Mucosa of rectum (tissue), 2 donors: ENCODE data around the gene YLPM1.

Experiments used
- H3K27ac ChIP-seq, 2 donors: one replicate each; pipeline ENCODE4 v1.7.0; 2013; ENCODE audit warnings: inconsistent platforms in 2 of 2, low read depth in 2 of 2, low read length in 2 of 2
- H3K27me3 ChIP-seq, 2 donors: one replicate each; pipeline ENCODE4 v1.7.0; 2013; ENCODE audit warnings: low read length in 2 of 2; ENCODE audit not compliant: control insufficient read depth in 2 of 2, insufficient read depth in 2 of 2
- H3K36me3 ChIP-seq, 2 donors: one replicate each; pipeline ENCODE4 v1.7.0; 2013; ENCODE audit warnings: low read length in 2 of 2; ENCODE audit not compliant: control insufficient read depth in 2 of 2, insufficient read depth in 2 of 2
- H3K4me1 ChIP-seq, 2 donors: one replicate each; pipeline ENCODE4 v1.7.0; 2013; ENCODE audit warnings: low read length in 2 of 2, mild to moderate bottlenecking in 1 of 2; ENCODE audit not compliant: control insufficient read depth in 2 of 2, insufficient read depth in 2 of 2
- H3K4me3 ChIP-seq, 2 donors: one replicate each; pipeline ENCODE4 v1.7.0; 2013; ENCODE audit warnings: low read length in 2 of 2
- H3K9ac ChIP-seq, 2 donors: one replicate each; pipeline ENCODE4 v1.7.0; 2013; ENCODE audit warnings: low read length in 2 of 2, low read depth in 1 of 2, mild to moderate bottlenecking in 1 of 2
- H3K9me3 ChIP-seq, 2 donors: one replicate each; pipeline ENCODE4 v1.7.0; 2013; ENCODE audit warnings: low read length in 2 of 2; ENCODE audit not compliant: control insufficient read depth in 2 of 2
- donor health status: healthy.
- donor health status: Normal muscosa, but diverticular disease.

The YLPM1 gene

DNA sequence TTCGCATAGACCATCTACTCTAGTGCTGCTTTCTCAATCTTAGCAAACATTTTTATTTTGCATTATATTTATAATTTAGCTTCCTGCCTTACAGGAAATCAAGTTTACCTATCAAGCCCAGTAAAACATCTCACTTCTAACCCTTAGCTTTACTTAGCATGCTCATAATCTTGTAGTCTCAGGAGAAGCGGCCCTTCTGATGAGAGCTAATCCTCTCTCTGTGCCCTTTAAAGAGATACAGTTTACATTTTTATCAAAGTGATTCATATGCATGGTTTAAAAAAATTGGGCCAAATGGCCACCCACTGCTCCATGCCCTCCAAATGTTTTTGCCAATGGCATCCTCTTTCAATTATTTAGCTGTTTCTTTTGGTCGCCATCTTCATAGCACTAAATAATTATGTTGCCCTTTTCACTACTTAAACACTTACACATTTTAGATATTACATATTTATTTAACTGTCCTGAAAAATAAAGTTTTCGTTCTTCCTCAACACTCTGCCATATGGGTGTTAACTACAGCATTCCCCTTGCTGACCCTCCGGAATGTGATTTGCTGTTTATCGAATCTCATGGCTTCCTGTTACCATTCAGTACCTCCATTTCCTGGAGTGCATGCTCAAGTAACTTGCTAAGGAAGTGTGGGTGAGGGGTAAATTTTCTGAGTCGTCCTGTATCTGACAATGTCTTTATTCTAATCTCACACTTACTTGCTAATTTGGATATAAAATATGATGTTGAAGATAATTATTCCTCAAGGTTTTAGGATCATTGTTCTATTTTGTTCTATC, 29.3 kb downstream of the YLPM1 start:
- no peak overlapping the region for H3K27ac ChIP-seq
- H3K4me3 ChIP-seq = no peak overlapping the region
- H3K27me3 ChIP-seq = no peaks in the 10 kb centered on the region
- H3K4me1 ChIP-seq = no peaks in the 10 kb centered on the region
- peaks cover 6 to 12% of the 10 kb centered on the region in 2 donors for H3K36me3 ChIP-seq
- no peak overlapping the region for H3K9ac ChIP-seq
- no peaks in the 10 kb centered on the region for H3K9me3 ChIP-seq

DNA sequence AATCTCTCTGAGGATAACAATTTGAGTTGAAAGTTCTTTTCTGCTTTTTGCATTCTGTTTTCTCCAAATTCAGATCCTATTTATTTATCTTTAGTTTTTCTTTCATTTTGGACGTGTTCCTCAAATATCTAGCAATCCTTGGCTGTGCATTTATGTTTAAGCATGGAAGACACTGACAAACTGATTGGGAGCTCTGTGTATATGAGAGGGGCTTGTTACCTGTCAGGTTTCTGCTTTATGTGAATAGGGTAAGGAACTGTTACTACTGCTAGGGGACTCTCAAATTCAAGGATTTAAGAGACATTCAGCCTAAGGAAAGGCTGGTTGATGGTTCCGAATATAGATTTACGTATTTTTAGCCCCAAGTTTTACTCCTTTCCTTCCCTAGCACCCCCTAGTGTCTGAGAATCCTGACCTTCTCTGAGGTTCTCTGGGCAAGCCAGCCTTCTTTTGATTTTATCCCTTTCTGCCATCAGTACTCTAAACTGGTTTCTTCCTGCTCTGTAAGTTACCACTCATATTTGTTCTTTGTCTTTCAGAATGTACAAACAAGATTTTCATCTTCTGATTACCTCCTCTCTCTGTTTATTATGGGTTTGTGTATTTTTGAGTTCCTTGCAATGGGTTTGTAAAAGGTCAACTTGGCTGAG, 30.5 kb downstream of the YLPM1 start:
- H3K9ac ChIP-seq = no peak overlapping the region
- no peak overlapping the region for H3K4me3 ChIP-seq
- no peaks in the 10 kb centered on the region for H3K4me1 ChIP-seq
- no peaks in the 10 kb centered on the region for H3K9me3 ChIP-seq
- H3K27ac ChIP-seq = no peak overlapping the region
- no peaks in the 10 kb centered on the region for H3K27me3 ChIP-seq
- H3K36me3 ChIP-seq = peaks cover 17 to 22% of the 10 kb centered on the region in 2 donors

- Histone ChIP-seq H3K9me3 (no peaks in the 10 kb centered on the region), H3K27me3 (no peaks in the 10 kb centered on the region), H3K4me1 (no peaks in the 10 kb centered on the region), H3K9ac (no peak overlapping the region), H3K4me3 (no peak overlapping the region), H3K36me3 (peaks cover 21 to 30% of the 10 kb centered on the region in 2 donors), H3K27ac (no peak overlapping the region)
Measured at GRCh38 chr14:74794947-74795346, 31.8 kb downstream of the YLPM1 start.

DNA sequence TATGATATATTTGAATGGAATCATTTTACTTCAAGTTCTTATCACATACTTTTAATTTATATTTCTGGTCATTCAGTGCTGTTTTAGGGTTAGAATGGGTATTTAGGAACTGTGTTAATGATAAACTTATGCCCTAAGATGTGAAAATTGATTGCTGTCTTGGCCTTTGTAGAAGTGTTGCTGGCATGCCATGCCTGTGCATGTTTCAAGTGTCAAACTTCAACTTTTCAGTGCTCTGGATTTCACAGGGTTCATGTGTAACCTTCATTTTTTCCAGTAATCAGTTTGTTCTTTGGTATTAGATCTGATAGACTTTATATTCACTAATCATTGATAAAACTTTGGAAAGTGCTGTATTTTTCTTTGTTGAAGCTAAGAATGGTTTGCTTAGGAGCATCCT, 36.6 kb downstream of the YLPM1 start:
- Histone ChIP-seq H3K4me3 (no peak overlapping the region), H3K27ac (no peak overlapping the region), H3K4me1 (no peaks in the 10 kb centered on the region), H3K36me3 (peaks cover 33 to 41% of the 10 kb centered on the region in 2 donors), H3K9ac (no peak overlapping the region), H3K27me3 (no peaks in the 10 kb centered on the region), H3K9me3 (no peaks in the 10 kb centered on the region)

DNA sequence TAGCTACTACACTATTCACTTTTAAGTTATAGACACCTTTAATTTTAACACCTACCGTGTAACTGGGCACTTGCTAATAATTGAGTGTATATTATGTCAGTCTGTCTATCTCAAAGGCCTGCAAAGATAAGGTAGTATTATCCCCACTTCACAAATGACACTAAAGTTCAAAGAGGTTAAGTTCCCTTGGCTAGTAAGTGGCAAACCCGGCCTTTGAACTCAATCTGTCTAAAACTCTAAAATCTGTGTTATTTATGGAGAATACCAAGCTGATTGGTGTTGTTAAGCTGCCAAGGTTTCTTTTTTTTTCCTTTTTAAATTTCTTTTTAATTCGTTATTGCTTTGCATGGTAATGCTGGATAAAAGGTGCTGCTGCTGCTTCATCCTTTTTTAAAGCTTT, 37.7 kb downstream of the YLPM1 start:
- no peaks in the 10 kb centered on the region for H3K27me3 ChIP-seq
- H3K9ac ChIP-seq = no peak overlapping the region
- no peaks in the 10 kb centered on the region for H3K4me1 ChIP-seq
- H3K36me3 ChIP-seq = peaks cover 33 to 37% of the 10 kb centered on the region in 2 donors
- no peak overlapping the region for H3K4me3 ChIP-seq
- H3K9me3 ChIP-seq = no peaks in the 10 kb centered on the region
- no peak overlapping the region for H3K27ac ChIP-seq

DNA sequence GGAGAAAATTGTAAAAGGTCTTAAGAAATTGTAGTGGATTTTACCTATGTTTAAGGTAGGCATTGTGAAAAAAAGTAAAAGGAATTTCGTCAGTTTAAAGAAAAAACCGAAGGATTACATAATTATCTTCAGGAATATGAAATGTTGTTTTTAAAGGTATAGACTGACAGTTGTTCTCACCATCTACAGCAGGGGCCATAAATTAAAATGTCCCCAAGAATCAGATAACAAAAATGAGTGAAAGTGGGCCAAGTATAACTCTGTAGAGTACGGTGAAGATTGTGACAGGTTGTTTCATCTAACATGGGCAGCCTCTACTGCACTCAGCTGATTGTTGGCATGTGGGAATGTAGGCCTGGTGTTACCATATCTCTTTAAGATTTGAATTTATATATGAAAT, 38.3 kb downstream of the YLPM1 start:
- no peaks in the 10 kb centered on the region for H3K4me1 ChIP-seq
- peaks cover 31 to 33% of the 10 kb centered on the region in 2 donors for H3K36me3 ChIP-seq
- H3K27ac ChIP-seq = no peak overlapping the region
- H3K9me3 ChIP-seq = no peaks in the 10 kb centered on the region
- no peak overlapping the region for H3K9ac ChIP-seq
- no peak overlapping the region for H3K4me3 ChIP-seq
- no peaks in the 10 kb centered on the region for H3K27me3 ChIP-seq

DNA sequence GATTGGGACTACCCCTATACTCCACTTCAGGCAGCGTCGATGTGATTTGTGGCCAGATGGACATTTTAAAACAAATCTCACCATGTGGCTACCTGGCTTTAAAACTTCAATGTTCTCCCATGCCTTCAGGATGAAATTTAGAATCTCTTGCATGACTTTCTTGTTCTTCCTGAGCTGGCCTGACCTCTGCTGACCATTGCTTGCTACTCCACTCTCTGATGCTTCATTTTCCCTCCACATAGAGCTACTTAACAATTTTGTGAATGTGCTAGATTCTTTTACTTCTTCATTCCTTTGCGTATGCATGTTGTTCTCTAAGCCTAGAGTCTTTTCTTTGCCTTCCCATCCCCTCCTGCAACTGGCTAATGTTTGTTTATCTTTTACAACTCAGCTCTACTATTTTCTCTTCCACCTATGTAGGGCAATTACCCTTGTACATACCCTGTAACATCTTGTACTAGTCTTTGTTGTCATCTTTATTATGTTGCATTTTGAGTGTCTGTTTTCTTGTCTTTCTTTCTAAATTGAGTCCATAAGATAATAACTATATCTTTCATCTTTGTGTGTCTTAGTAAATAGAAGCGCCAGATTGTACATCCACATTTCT, 41.2 kb downstream of the YLPM1 start:
- no peak overlapping the region for H3K4me3 ChIP-seq
- no peaks in the 10 kb centered on the region for H3K9me3 ChIP-seq
- H3K27me3 ChIP-seq = no peaks in the 10 kb centered on the region
- peaks cover 13 to 15% of the 10 kb centered on the region in 2 donors for H3K36me3 ChIP-seq
- no peak overlapping the region for H3K9ac ChIP-seq
- no peaks in the 10 kb centered on the region for H3K4me1 ChIP-seq
- no peak overlapping the region for H3K27ac ChIP-seq

- no peak overlapping the region for H3K9ac ChIP-seq
- H3K9me3 ChIP-seq = no peaks in the 10 kb centered on the region
- no peaks in the 10 kb centered on the region for H3K4me1 ChIP-seq
- peaks cover 34 to 36% of the 10 kb centered on the region in 2 donors for H3K36me3 ChIP-seq
- no peak overlapping the region for H3K4me3 ChIP-seq
- no peaks in the 10 kb centered on the region for H3K27me3 ChIP-seq
- H3K27ac ChIP-seq = no peak overlapping the region
Measured at GRCh38 chr14:74807853-74808545, 44.9 kb downstream of the YLPM1 start.

DNA sequence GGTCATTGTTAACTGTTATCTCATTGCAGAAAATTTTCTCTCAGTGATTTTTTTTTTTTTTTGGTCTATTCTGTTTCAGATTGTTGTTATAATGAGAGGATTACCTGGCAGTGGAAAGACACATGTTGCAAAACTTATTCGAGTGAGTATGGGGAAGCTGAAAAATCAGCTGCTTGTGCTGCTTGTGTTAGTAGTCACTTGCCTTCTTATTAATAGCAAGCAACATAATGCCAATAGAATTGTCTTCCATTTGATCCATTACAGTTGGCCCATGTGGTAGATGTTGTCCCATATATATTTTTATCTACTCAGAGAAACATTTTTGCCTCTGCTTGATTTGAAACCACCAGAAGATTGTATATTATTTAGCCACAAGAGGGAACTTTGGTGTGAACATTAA, 53.0 kb downstream of the YLPM1 start:
- Histone ChIP-seq H3K27me3 (no peaks in the 10 kb centered on the region), H3K36me3 (peaks cover 55 to 56% of the 10 kb centered on the region in 2 donors), H3K4me3 (no peak overlapping the region), H3K9ac (no peak overlapping the region), H3K4me1 (no peaks in the 10 kb centered on the region), H3K9me3 (no peaks in the 10 kb centered on the region), H3K27ac (no peak overlapping the region)

GRCh38 chr14:74820288-74820687, 57.2 kb downstream of the YLPM1 start:
- H3K4me1 ChIP-seq = no peaks in the 10 kb centered on the region
- H3K9ac ChIP-seq = no peak overlapping the region
- H3K27ac ChIP-seq = no peak overlapping the region
- no peaks in the 10 kb centered on the region for H3K27me3 ChIP-seq
- peaks cover 41 to 47% of the 10 kb centered on the region in 2 donors for H3K36me3 ChIP-seq
- H3K4me3 ChIP-seq = no peak overlapping the region
- no peaks in the 10 kb centered on the region for H3K9me3 ChIP-seq
